Keratinocyte (primary cell): ENCODE results near the gene CIDEB.

Experiments
- EZH2 ChIP-seq: IDR thresholded peaks from one replicate; pipeline ENCODE4 v1.6.1; 2012; ENCODE audit warnings: inconsistent platforms, mild to moderate bottlenecking, low read length, moderate library complexity
- TF ChIP-seq, protein P1 (sequence below), 3 experiments: IDR thresholded peaks in 1 of 3; conservative IDR thresholded peaks in 1 of 3; optimal IDR thresholded peaks in 1 of 3; 2 replicates in 2 of 3; 3 replicates in 1 of 3; pipeline versions ENCODE3 to v1.5.1; 2011; ENCODE audit warnings: low read length in 3 of 3, mild to moderate bottlenecking in 3 of 3, moderate library complexity in 2 of 3, control low read depth in 1 of 3, inconsistent platforms in 1 of 3; ENCODE audit not compliant: insufficient read depth in 2 of 3; ENCODE audit errors: extremely low read depth in 1 of 3

DNA sequence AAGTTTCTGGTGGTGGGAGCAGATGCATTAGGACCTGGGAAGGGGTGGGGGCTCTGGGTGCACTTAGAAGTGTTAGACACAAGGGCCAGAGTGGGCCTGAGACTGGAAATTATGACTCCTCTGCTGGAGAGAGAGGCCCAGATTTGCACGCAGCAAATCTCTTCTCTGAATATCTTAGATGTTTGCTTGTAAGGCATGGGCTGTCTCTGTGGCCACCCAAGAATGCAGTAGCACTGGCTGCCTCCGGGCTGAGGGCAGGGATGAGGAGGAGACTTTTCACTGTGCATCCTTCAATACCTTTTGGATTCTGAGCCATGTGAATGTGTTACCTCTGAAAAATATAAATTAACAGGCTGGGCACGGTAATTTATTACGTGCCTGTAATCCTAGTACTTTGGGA is 22.4 kb downstream of the CIDEB start:
- TF ChIP-seq EZH2 = no peak
- TF ChIP-seq, protein P1, sequence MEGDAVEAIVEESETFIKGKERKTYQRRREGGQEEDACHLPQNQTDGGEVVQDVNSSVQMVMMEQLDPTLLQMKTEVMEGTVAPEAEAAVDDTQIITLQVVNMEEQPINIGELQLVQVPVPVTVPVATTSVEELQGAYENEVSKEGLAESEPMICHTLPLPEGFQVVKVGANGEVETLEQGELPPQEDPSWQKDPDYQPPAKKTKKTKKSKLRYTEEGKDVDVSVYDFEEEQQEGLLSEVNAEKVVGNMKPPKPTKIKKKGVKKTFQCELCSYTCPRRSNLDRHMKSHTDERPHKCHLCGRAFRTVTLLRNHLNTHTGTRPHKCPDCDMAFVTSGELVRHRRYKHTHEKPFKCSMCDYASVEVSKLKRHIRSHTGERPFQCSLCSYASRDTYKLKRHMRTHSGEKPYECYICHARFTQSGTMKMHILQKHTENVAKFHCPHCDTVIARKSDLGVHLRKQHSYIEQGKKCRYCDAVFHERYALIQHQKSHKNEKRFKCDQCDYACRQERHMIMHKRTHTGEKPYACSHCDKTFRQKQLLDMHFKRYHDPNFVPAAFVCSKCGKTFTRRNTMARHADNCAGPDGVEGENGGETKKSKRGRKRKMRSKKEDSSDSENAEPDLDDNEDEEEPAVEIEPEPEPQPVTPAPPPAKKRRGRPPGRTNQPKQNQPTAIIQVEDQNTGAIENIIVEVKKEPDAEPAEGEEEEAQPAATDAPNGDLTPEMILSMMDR (optimal IDR thresholded peaks at IDR 0.05 in 1 of 3, IDR thresholded peaks at IDR 0.05 in 1 of 3, conservative IDR thresholded peaks at IDR 0.05 in 1 of 3; ENCODE audit: extremely low read depth in 1 of 3, insufficient read depth in 2 of 3, low read length in 3 of 3) = no peak
